Measurements from ENCODE around the gene TBC1D19.
"Not testable (repeated sequence)": the region's sequence is repeated elsewhere in the genome, so short reads cannot be mapped to it uniquely, and the experiment has no call there.

The TBC1D19 gene

DNA sequence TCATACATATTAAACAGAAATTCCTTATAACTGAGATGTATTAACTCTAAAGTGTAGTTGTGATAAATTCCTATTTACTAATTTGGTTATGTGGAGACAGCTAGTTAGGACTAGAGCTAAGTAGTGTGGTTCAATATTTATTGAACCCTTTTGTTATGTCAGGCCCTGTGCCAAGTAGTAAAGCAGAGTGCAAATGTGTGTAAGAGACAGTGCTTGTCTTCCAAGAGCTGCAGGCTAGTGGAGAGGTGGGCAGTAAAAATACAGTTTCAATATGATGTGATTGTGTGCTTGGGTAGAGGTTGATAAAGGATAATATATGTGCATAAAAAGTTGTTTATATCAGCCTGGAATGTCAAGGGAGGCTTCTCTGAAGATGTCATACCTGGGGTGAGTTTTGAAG, 80.0 kb downstream of the TBC1D19 start:
- DNase-seq = no peak
- TF ChIP-seq, protein P1, sequence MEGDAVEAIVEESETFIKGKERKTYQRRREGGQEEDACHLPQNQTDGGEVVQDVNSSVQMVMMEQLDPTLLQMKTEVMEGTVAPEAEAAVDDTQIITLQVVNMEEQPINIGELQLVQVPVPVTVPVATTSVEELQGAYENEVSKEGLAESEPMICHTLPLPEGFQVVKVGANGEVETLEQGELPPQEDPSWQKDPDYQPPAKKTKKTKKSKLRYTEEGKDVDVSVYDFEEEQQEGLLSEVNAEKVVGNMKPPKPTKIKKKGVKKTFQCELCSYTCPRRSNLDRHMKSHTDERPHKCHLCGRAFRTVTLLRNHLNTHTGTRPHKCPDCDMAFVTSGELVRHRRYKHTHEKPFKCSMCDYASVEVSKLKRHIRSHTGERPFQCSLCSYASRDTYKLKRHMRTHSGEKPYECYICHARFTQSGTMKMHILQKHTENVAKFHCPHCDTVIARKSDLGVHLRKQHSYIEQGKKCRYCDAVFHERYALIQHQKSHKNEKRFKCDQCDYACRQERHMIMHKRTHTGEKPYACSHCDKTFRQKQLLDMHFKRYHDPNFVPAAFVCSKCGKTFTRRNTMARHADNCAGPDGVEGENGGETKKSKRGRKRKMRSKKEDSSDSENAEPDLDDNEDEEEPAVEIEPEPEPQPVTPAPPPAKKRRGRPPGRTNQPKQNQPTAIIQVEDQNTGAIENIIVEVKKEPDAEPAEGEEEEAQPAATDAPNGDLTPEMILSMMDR (IDR thresholded peaks at IDR 0.05; ENCODE audit: low read depth, low read length) = no peak
- Histone ChIP-seq H3K9me3 (ENCODE audit: severe bottlenecking) (no peaks in the 10 kb centered on the region), H3K36me3 (no peaks in the 10 kb centered on the region), H3K4me3 (ENCODE audit: low read depth, low read length) (no peak overlapping the region), H3K27me3 (ENCODE audit: insufficient read depth, low read depth, severe bottlenecking) (no peaks in the 10 kb centered on the region), H3K27ac (no peak overlapping the region)

DNA sequence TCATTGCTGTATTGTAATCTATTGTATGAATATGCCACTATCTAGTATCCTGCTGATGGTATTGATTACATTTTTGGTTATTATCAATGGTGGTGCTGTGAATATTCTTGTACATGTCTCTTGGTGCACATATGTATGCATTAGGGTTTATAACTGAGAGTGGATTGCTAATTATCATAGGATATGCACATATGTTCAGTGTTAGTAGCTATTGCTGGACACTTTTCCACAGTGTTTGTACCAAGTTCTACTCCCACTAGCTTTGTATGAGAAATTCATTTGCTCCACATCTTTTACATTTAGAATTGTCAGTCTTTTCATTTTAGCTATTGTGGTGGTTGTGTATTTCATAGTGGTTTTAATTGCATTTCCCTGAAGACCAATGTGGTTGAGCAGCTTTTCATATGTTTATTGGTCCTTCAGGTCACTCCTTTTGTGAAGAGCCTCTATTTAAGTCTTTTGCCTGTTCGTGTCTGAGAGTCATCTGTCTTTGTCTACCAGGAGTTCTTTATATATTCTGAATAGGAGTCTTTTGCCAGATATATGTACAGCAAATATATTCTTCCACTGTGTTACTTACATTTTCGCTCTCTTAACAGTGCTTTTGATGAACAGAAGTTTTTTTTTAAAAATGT, 87.1 kb downstream of the TBC1D19 start:
- Histone ChIP-seq H3K9me3 (ENCODE audit: severe bottlenecking) (no peaks in the 10 kb centered on the region), H3K4me3 (ENCODE audit: low read depth, low read length) (no peak overlapping the region), H3K27me3 (ENCODE audit: insufficient read depth, low read depth, severe bottlenecking) (no peaks in the 10 kb centered on the region), H3K36me3 (no peaks in the 10 kb centered on the region), H3K27ac (no peak overlapping the region)
- TF ChIP-seq, protein P1 (IDR thresholded peaks at IDR 0.05; ENCODE audit: low read depth, low read length) = no peak
- DNase-seq = no peak

DNA sequence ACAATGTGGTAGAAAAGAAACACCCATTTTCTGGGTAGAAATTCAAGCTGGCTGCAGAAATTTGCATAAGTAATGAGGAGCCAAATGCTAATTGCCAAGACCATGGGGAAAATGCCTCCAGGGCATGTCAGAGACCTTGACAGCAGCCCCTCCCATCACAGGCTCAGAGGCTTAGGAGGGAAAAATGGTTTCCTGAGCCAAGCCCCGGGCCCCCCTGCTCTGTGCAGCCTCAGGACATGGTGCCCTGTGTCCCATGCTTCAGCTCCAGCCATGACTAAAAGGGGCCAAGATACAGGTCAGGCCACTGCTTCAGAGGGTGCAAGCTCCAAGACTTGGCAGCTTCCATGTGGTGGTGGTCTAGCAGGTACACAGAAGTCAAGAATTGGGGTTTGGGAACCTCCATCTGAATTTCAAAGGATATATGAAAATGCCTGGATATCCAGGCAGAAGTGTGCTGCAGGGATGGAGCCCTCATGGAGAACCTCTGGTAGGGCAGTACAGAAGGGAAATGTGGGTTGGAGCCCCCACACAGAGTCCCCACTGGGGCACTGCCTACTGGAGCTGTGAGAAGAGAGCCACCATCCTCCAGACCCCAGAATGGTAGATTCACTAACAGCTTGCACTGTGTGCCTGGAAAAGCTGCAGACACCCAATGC, 95.3 kb downstream of the TBC1D19 start:
- H3K36me3 ChIP-seq; H3K27ac ChIP-seq; H3K4me3 ChIP-seq (ENCODE audit: low read depth, low read length); DNase-seq; H3K9me3 ChIP-seq (ENCODE audit: severe bottlenecking); H3K27me3 ChIP-seq (ENCODE audit: insufficient read depth, low read depth, severe bottlenecking): not testable (repeated sequence)

DNA sequence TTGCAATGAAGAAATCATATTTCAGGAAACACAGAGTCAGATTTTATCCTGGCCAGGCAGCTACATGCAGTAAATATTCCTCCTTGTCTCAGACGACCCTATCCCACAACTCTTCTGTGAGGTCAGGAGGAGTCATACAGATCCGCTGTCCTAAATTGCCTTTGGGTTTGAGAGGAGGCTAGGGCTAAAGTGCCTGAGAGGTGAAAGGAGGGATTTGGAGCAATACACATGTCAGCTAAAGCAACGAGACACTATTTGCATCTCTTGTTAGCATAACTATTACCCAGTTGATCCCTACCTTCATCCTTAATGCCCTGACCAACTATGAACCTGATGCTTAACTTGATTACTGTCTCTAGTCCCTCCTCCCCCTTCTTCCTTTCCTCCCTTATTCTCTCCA, 98.6 kb downstream of the TBC1D19 start:
- Histone ChIP-seq H3K27me3 (ENCODE audit: insufficient read depth, low read depth, severe bottlenecking) (no peaks in the 10 kb centered on the region), H3K27ac (no peak overlapping the region), H3K4me3 (ENCODE audit: low read depth, low read length) (no peak overlapping the region), H3K9me3 (ENCODE audit: severe bottlenecking) (peaks cover 7% of the 10 kb centered on the region), H3K36me3 (no peaks in the 10 kb centered on the region)
- DNase-seq = no peak
- TF ChIP-seq, protein P1 (IDR thresholded peaks at IDR 0.05; ENCODE audit: low read depth, low read length) = no peak

DNA sequence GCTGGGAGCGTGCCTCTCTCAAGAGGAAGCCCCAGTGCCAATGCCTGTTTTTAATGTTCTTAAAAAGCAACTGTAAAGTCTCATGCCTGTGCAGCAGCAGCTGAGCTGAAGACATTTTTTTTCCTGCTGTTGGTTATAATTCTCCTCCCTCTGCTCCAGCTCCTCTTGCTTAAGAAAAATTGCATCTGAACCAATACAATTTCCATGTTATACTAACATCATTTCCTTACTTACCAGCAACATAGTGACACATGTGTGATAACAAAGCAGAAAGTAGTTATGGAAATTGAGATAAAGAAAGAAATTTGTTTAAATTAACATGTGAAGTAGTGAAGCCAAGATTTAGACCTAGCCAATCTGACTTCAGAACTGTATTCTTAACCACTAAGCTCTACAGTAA, 101.4 kb downstream of the TBC1D19 start:
- no peaks in the 10 kb centered on the region for H3K9me3 ChIP-seq (ENCODE audit: severe bottlenecking)
- TF ChIP-seq, protein P1 (IDR thresholded peaks at IDR 0.05; ENCODE audit: low read depth, low read length) = no peak
- H3K27ac ChIP-seq = no peak overlapping the region
- no peak overlapping the region for H3K4me3 ChIP-seq (ENCODE audit: low read depth, low read length)
- no peaks in the 10 kb centered on the region for H3K27me3 ChIP-seq (ENCODE audit: insufficient read depth, low read depth, severe bottlenecking)
- no peak for DNase-seq
- H3K36me3 ChIP-seq = no peaks in the 10 kb centered on the region

DNA sequence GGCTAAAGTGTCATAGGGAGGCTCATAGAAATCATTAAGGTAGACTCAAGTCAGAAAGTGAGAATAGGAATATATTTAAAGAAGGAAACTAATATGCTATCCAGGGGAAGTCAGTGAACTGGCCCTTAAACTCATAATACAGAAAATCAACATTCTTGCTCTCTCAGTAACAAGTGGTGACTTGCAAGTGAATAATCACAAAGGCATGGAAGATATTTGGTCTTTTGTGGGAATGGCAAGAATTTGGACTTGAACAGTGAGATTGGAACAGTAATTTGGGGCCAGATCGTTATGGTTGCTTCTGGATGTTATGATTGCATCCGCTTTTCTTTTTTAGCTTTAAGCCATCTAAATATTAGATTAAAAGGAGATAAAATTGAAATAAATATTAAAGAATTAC, 103.8 kb downstream of the TBC1D19 start:
- Histone ChIP-seq H3K27ac (no peak overlapping the region), H3K4me3 (ENCODE audit: low read depth, low read length) (no peak overlapping the region), H3K36me3 (no peaks in the 10 kb centered on the region), H3K27me3 (ENCODE audit: insufficient read depth, low read depth, severe bottlenecking) (no peaks in the 10 kb centered on the region), H3K9me3 (ENCODE audit: severe bottlenecking) (no peaks in the 10 kb centered on the region)
- TF ChIP-seq, protein P1 (IDR thresholded peaks at IDR 0.05; ENCODE audit: low read depth, low read length) = no peak
- no peak for DNase-seq

Data from WERI-Rb-1 (cell line).